ENCODE results near the gene TRIM64C.
"Not testable (repeated sequence)": the region's sequence is repeated elsewhere in the genome, so short reads cannot be mapped to it uniquely, and the experiment has no call there.

DNA sequence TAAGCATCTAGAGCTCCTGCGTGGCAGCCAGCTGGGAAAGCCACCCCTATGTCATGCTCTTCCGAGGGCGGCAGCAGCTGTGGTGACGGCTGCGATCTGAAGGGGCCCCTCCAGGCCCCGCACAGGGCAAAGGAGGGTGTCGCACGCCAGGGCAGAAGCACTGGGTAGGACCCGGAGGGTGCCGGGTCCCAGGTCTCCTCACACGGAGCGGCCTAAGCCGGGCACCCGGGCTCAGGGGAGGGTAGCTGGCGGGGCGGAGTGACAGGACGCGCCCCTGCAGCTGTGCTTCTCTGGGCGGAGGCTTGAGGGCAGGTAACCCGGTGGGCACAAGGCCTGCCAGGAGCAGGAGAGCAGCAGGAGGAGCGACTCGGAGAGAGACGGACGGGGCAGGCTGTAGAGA, 43.4 kb upstream of the TRIM64C start:
- TF ChIP-seq RAD21 (IDR thresholded peaks at IDR 0.05; ENCODE audit: low read length); RXRA (IDR thresholded peaks at IDR 0.05; ENCODE audit: borderline replicate concordance, low read depth): not testable (repeated sequence)
- TF ChIP-seq, protein P1, sequence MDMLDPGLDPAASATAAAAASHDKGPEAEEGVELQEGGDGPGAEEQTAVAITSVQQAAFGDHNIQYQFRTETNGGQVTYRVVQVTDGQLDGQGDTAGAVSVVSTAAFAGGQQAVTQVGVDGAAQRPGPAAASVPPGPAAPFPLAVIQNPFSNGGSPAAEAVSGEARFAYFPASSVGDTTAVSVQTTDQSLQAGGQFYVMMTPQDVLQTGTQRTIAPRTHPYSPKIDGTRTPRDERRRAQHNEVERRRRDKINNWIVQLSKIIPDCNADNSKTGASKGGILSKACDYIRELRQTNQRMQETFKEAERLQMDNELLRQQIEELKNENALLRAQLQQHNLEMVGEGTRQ (IDR thresholded peaks at IDR 0.05; ENCODE audit: borderline replicate concordance, low read depth, low read length), result not testable (repeated sequence)

Data from SK-N-SH (cell line).